HL-60 (cell line): ENCODE results near the gene PCIF1.

ENCODE experiments used
- DNase-seq, 2 experiments: peaks; one replicate each; pipeline ENCODE4 v3.0.0-alpha.2; 2010 to 2020; ENCODE audit warnings: low read depth in 1 of 2, low spot score in 1 of 2
- H3K27ac ChIP-seq: fragments of 250-450 bp; sonication (Bioruptor Pico); replicated peaks from 2 replicates; pipeline ENCODE4 v1.5.1; 2020; ENCODE audit warnings: mild to moderate bottlenecking, moderate library complexity
- H3K27me3 ChIP-seq: fragments of 250-450 bp; sonication (Bioruptor Pico); 2 replicates; pipeline ENCODE4 v1.5.1; 2021; ENCODE audit warnings: mild to moderate bottlenecking, moderate library complexity; ENCODE audit not compliant: insufficient read depth, poor library complexity, severe bottlenecking
- H3K4me3 ChIP-seq: replicated peaks from 2 replicates; pipeline ENCODE4 v1.5.1; 2011; ENCODE audit warnings: mild to moderate bottlenecking, control low read depth, low read length; ENCODE audit not compliant: insufficient read depth
- GABPA ChIP-seq: IDR thresholded peaks from 2 replicates; pipeline ENCODE4 v1.6.1; 2012; ENCODE audit warnings: low read depth
- POLR2AphosphoS5 ChIP-seq: IDR thresholded peaks from 2 replicates; pipeline ENCODE4 v1.6.1; 2012; ENCODE audit warnings: low read depth
- SPI1 ChIP-seq: IDR thresholded peaks from 2 replicates; pipeline ENCODE4 v1.6.1; 2012; ENCODE audit warnings: low read depth, mild to moderate bottlenecking, borderline replicate concordance
- TF ChIP-seq, protein P1 (sequence below): IDR thresholded peaks from one replicate; pipeline ENCODE4 v1.5.1; 2011; ENCODE audit warnings: low read length, control low read depth, inconsistent platforms; ENCODE audit not compliant: insufficient read depth
- TF ChIP-seq, protein P2 (sequence below): IDR thresholded peaks from 2 replicates; pipeline ENCODE4 v1.6.1; 2012; ENCODE audit warnings: low read depth; ENCODE audit not compliant: insufficient replicate concordance

The PCIF1 gene

DNA sequence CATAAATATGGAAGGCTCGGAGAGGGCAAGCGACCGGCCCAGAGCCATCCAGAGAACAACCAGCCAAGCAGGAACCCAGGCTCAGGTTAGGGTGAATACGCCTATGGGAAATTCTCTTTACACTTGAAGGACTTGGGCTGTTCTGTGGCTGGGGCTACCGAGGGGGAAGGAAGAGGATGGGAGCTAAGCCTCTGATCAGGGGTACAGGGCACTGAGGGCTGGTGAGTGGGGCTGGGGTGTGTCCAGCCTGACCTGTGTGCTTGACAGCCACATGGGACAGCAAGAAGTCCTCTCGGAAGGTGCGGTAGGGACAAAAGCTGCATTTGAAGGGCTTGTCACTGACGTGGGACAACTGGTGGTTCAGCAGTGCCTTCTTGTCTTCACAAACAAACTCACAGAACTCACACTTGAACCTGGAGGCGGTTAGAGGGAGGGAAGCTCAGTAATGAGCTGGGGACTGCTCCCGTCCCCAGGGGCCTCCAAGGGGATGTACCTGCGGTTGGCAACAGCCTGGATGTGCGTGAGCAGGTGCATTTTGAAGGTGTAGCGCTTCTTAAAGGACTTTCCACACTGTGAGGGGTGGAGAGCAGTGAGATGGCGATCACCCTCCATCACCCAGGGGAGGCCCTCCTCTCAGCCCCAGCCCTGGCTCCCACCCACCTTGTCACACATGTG lies 25.6 kb downstream of the PCIF1 start:
- no peak for DNase-seq
- TF ChIP-seq SPI1 (no peak), GABPA (no peak)
- TF ChIP-seq, protein P1, sequence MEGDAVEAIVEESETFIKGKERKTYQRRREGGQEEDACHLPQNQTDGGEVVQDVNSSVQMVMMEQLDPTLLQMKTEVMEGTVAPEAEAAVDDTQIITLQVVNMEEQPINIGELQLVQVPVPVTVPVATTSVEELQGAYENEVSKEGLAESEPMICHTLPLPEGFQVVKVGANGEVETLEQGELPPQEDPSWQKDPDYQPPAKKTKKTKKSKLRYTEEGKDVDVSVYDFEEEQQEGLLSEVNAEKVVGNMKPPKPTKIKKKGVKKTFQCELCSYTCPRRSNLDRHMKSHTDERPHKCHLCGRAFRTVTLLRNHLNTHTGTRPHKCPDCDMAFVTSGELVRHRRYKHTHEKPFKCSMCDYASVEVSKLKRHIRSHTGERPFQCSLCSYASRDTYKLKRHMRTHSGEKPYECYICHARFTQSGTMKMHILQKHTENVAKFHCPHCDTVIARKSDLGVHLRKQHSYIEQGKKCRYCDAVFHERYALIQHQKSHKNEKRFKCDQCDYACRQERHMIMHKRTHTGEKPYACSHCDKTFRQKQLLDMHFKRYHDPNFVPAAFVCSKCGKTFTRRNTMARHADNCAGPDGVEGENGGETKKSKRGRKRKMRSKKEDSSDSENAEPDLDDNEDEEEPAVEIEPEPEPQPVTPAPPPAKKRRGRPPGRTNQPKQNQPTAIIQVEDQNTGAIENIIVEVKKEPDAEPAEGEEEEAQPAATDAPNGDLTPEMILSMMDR, result no peak
- no peaks in the 10 kb centered on the region for H3K27me3 ChIP-seq
- H3K4me3 ChIP-seq, result no peak overlapping the region
- H3K27ac ChIP-seq, result no peak overlapping the region

DNA sequence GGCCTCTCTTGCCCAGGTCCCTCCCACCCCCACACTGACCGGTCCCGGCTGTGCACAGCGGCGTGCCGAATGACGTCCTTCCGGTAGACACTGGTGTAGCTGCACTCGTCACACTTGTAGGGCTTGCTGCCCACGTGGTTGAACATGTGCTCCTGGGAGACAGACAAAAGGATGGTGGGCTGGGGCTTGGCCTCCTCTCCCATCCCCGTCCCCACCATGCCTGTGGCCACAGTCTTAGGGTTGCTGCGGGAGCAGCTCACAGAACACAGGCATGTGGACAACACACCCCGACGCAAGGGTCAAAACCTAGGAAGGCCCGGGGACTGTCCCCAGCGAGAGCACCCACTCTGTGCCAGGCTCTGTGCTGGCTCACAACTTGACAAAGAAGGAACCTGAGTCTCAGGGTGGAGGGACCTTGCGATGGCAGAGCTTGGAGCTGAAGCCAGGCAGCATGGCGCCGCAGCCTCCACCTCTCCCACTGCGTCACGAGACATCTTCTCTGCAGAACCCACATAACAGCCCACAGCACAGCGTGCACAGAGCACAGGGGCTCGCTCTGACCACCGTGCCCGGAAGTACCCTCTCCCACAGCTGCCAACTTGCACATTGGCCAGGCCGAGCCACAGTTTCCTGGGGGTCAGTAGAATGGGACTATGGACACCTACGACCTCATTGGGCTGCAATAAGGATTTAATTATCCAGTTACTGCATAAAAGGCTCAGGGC lies 27.7 kb downstream of the PCIF1 start:
- H3K27me3 ChIP-seq, result no peaks in the 10 kb centered on the region
- no peak overlapping the region for H3K4me3 ChIP-seq
- DNase-seq, result no peak
- peak overlapping the region; percentile 15; the same call in 1 of the 2 replicates for H3K27ac ChIP-seq
- no peak for TF ChIP-seq SPI1
- TF ChIP-seq, protein P2, sequence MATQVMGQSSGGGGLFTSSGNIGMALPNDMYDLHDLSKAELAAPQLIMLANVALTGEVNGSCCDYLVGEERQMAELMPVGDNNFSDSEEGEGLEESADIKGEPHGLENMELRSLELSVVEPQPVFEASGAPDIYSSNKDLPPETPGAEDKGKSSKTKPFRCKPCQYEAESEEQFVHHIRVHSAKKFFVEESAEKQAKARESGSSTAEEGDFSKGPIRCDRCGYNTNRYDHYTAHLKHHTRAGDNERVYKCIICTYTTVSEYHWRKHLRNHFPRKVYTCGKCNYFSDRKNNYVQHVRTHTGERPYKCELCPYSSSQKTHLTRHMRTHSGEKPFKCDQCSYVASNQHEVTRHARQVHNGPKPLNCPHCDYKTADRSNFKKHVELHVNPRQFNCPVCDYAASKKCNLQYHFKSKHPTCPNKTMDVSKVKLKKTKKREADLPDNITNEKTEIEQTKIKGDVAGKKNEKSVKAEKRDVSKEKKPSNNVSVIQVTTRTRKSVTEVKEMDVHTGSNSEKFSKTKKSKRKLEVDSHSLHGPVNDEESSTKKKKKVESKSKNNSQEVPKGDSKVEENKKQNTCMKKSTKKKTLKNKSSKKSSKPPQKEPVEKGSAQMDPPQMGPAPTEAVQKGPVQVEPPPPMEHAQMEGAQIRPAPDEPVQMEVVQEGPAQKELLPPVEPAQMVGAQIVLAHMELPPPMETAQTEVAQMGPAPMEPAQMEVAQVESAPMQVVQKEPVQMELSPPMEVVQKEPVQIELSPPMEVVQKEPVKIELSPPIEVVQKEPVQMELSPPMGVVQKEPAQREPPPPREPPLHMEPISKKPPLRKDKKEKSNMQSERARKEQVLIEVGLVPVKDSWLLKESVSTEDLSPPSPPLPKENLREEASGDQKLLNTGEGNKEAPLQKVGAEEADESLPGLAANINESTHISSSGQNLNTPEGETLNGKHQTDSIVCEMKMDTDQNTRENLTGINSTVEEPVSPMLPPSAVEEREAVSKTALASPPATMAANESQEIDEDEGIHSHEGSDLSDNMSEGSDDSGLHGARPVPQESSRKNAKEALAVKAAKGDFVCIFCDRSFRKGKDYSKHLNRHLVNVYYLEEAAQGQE, result no peak
- TF ChIP-seq POLR2AphosphoS5, result no peak
- TF ChIP-seq, protein P1, result no peak

DNA sequence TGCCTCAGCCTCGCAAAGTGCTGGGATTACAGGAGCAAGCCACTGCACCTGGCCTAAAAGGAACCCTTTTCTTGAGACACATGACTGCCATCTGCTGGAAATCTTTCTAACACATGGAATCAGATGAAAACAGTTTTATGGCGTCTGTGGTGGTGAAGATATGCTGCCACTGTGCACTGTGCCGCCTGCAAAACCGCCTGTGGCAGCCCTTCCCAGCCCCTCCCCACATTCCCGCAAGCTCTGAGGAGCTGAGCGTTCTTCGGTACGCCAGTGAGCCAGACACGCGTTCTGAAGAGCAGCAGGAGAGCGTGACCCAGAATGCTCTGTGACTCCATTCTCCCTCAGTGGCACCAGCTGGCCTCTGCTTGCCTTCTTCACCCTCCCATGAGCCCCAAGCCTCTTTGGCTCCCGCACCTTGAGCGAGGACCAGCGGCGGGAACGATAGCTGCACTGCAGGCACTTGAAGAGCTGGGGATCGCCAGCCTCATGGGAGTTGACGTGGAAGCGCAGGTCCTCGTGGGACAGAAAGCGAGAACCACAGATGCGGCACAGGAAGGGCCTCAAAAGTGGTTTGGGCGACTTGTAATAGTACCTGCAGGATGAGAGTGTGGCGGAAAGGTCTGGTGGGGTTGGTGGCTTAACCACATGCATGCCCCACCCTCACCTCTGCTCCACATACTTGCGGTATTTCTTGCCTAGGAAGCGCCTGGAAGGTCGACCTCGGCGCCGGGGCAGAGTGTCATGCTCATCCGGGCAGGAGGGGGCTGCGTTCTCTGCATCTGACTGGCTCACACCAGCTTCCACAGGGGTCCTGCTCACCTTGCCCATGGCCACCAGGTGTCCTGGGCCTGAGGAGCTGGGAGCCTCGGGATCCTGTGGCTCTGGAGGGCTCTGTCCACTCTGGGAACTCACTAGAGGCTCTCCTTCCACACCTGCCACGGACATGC lies 28.8 kb downstream of the PCIF1 start:
- Histone ChIP-seq H3K27ac (no peak overlapping the region), H3K27me3 (no peaks in the 10 kb centered on the region), H3K4me3 (no peak overlapping the region)
- TF ChIP-seq, protein P1, result no peak
- TF ChIP-seq GABPA (no peak), SPI1 (no peak), POLR2AphosphoS5 (no peak)
- TF ChIP-seq, protein P2, result no peak
- DNase-seq, result no peak
